HepG2 (cell line): Measurements from ENCODE around the gene CELA2B. TPM values are rescaled to one million over a fixed set of nuclear protein-coding genes. Genes with fewer than 3 reads are reported as not detected.

Source experiments
- ATAC-seq: fragments of 200-7000 bp; cut with Tn5 transposase; 3 replicates; pipeline ENCODE4 v1.9.1; 2020; ENCODE audit warnings: mild to moderate bottlenecking, moderate library complexity
- BruUV-seq: library from RNA; stranded (reverse); fragments of 400-500 nt; replicated peaks from 2 replicates; lab custom pipeline; 2021; lab: Mats Ljungman, UMichigan
- CTCF ChIA-PET: fragments of 300-600 bp; formaldehyde crosslinking; extraction: SDS; loops from one replicate; lab custom pipeline; 2021; ENCODE audit warnings: low total read pairs, inconsistent platforms, low intra/inter-chr PET ratio; lab: Yijun Ruan, JAX
- POLR2A ChIA-PET: fragments of 350-600 bp; sonication (Branson Sonifier 250); formaldehyde crosslinking; loops from one replicate; lab custom pipeline; 2020; ENCODE audit warnings: antibody characterized with exemption, inconsistent platforms; lab: Yijun Ruan, JAX
- DNase-seq: peaks from one replicate; pipeline ENCODE4 v3.0.0-alpha.2; 2015; ENCODE audit warnings: low spot score
- FAIRE-seq: peaks from 3 replicates; lab custom pipeline; 2011; peaks lifted over from hg19 to GRCh38; lab: Jason Lieb, UNC
- H2AFZ ChIP-seq: one replicate; pipeline ENCODE4 v1.6.1; 2011; ENCODE audit warnings: low read length, inconsistent platforms
- H3K27ac ChIP-seq: fragments of 300-600 bp; 3 replicates; pipeline ENCODE4 v1.8.0; 2011; ENCODE audit warnings: mixed run types, mild to moderate bottlenecking, mixed read lengths, low read length, inconsistent platforms; ENCODE audit not compliant: insufficient read depth; ENCODE audit errors: extremely low read length
- H3K27me3 ChIP-seq, 2 experiments: fragments of 200-600 bp in 1 of 2; 2 replicates in 1 of 2; 3 replicates in 1 of 2; pipeline versions ENCODE4 v1.6.0 to v1.8.0; 2011; ENCODE audit warnings: low read length in 2 of 2, mild to moderate bottlenecking in 2 of 2, moderate library complexity in 2 of 2, inconsistent platforms in 1 of 2; ENCODE audit not compliant: insufficient read depth in 2 of 2, control insufficient read depth in 1 of 2
- H3K36me3 ChIP-seq, 2 experiments: fragments of 200-600 bp in 1 of 2; replicated peaks in 1 of 2; 2 replicates in 1 of 2; 3 replicates in 1 of 2; pipeline versions ENCODE4 v1.5.1 to v1.8.0; 2011; ENCODE audit warnings: low read length in 2 of 2, inconsistent platforms in 1 of 2; ENCODE audit not compliant: insufficient read depth in 2 of 2, control insufficient read depth in 1 of 2
- H3K4me1 ChIP-seq: 2 replicates; pipeline ENCODE4 v1.5.1; 2012; ENCODE audit warnings: low read length, inconsistent platforms; ENCODE audit not compliant: insufficient read depth
- H3K4me2 ChIP-seq: 2 replicates; pipeline ENCODE4 v1.6.0; 2011; ENCODE audit warnings: low read depth, low read length, inconsistent platforms
- H3K4me3 ChIP-seq, 3 experiments: fragments of 200-600 bp in 1 of 3; sonication (generic), shearing (Covaris generic) in 1 of 3; replicated peaks in 1 of 3; 2 replicates each; pipeline ENCODE4 v1.5.1; 2011 to 2016; ENCODE audit warnings: low read length in 3 of 3, inconsistent platforms in 2 of 3, low read depth in 2 of 3, mild to moderate bottlenecking in 2 of 3, control low read depth in 1 of 3, mixed read lengths in 1 of 3; ENCODE audit not compliant: insufficient read depth in 1 of 3
- H3K79me2 ChIP-seq: one replicate; pipeline ENCODE4 v1.6.1; 2011; ENCODE audit warnings: low read length, inconsistent platforms; ENCODE audit not compliant: insufficient read depth
- H3K9ac ChIP-seq: 2 replicates; pipeline ENCODE4 v1.6.0; 2011; ENCODE audit warnings: mild to moderate bottlenecking, low read depth, low read length, inconsistent platforms; ENCODE audit not compliant: insufficient read depth
- H3K9me3 ChIP-seq: 2 replicates; pipeline ENCODE4 v1.5.1; 2012; ENCODE audit warnings: mild to moderate bottlenecking, low read length
- H4K20me1 ChIP-seq: 2 replicates; pipeline ENCODE4 v1.6.0; 2011; ENCODE audit warnings: inconsistent platforms, mild to moderate bottlenecking, low read length, moderate library complexity; ENCODE audit not compliant: insufficient read depth
- AGO2 ChIP-seq: fragments of 200-400 bp; formaldehyde crosslinking; optimal IDR thresholded peaks from 2 replicates; pipeline ENCODE3; 2017; ENCODE audit warnings: mild to moderate bottlenecking, low read depth, low read length, moderate library complexity
- FOSL2 ChIP-seq: sonication (generic); formaldehyde crosslinking; IDR thresholded peaks from 2 replicates; pipeline ENCODE4 v1.4.0; 2020; ENCODE audit warnings: missing genetic modification reagents
- KLF13 ChIP-seq: sonication (generic); formaldehyde crosslinking; IDR thresholded peaks from 2 replicates; pipeline ENCODE4 v1.4.0; 2020; ENCODE audit warnings: mild to moderate bottlenecking, missing genetic modification reagents
- MEF2D ChIP-seq: sonication (generic); formaldehyde crosslinking; IDR thresholded peaks from 2 replicates; pipeline ENCODE4 v1.5.1; 2020; ENCODE audit warnings: mild to moderate bottlenecking, missing genetic modification reagents
- THYN1 ChIP-seq: sonication (generic); formaldehyde crosslinking; IDR thresholded peaks from 2 replicates; pipeline ENCODE4 v1.8.1; 2023; ENCODE audit warnings: low read depth, mild to moderate bottlenecking, moderate library complexity, missing genetic modification reagents, borderline replicate concordance
- WGBS: methylation state at CpG from one replicate; pipeline ENCODE4 v1.1.6; 2017; ENCODE audit warnings: low lambda C conversion rate; 5-methylcytosine and 5-hydroxymethylcytosine counted together
- in situ Hi-C: cut with HindIII; loops from 2 replicates; pipeline ENCODE4 v1.10.0; 2017; ENCODE audit warnings: low pct_unique_long_range_greater_than_20kb; ENCODE audit not compliant: extremely low pct_ligation_motif_present
- intact Hi-C: fragments of 100-400 bp; cut with micrococcal nuclease; formaldehyde crosslinking; loops from one replicate; pipeline ENCODE4 v1.10.0; 2022; ENCODE audit not compliant: unreplicated experiment
- polyA plus RNA-seq, 8 experiments: library from polyadenylated mRNA; depleted of rRNA in 3 of 8; stranded (reverse) in 7 of 8; unstranded in 1 of 8; fragments of >200 nt; fragmentation: Illumina TruSeq in 4 of 8; extraction: Trizol in 4 of 8; gene quantifications; 2 replicates each; pipeline versions ENCODE4 v1.2.1 to v1.2.3, GENCODE V29; 2011 to 2016; ENCODE audit warnings: low read depth in 4 of 8, missing spikeins in 1 of 8, mixed read lengths in 1 of 8; ENCODE audit not compliant: insufficient read depth in 1 of 8
- total RNA-seq, 5 experiments: library from RNA; depleted of rRNA; stranded (reverse); fragments of >200 nt; fragmentation: Illumina TruSeq; extraction: Trizol; gene quantifications; 2 replicates each; pipeline ENCODE4 v1.2.3, GENCODE V29; 2016; ENCODE audit warnings: low read depth in 1 of 5
- TF ChIP-seq, protein P1 (sequence below): IDR thresholded peaks from 2 replicates; pipeline ENCODE4 v1.6.1; 2016; ENCODE audit warnings: mild to moderate bottlenecking
- TF ChIP-seq, protein P2 (sequence below): sonication (generic); formaldehyde crosslinking; IDR thresholded peaks from 2 replicates; pipeline ENCODE4 v1.4.0; 2020; ENCODE audit warnings: missing genetic modification reagents

Gene CELA2B
- total and polyA plus RNA-seq, 2 of the 13 experiments (the other 11 are each of a cell fraction or from before 2014, with no cell fraction given) = not detected

DNA sequence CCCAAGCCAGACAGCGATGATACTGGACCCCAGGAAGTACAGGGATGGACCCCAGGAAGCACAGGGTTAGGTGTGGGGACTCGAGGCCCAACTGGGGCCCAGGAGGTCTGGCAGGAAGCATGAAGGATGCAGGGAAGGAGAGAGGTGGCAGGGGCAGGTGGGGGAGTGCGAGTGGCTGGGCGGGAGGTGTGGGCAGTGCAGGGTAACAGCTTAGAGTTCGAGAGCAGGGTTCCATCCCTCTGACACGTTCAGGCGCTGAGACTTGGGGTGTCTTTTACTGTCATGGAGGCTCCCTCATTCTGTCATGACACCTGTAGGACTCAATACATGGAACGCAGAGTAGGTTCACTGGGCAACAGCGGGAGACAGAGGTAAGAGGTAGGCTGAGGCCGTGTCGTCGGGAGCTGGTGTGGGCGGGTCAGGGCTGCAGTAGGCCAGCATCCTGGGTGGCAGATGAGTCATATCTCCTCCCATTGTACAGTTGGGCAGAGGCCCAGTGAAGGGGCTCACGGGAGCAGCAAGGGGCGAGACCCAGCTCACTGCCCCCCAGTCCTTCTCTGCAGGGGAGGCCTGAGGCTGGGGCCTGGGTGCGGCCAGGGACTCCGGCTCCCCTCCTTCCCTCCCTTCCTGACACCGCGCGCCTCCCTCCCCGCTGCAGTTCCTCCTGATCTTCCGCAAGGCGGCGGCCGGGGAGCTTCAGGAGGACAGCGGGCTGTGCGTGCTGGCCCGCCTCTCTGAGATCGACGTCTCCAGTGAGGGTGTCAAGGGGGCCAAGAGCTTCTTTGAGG lies 49.2 kb upstream of the CELA2B start:
- no peaks in the 10 kb centered on the region for H3K27me3 ChIP-seq
- in situ Hi-C loops = loop anchor here (5.0 kb wide), 1 partner anchor 99 kb away; no protein-coding TSS in a partner anchor
- BruUV-seq = no TSS peak

More for the DNA sequence above, 49.2 kb upstream of the CELA2B start:
- Histone ChIP-seq H4K20me1 (no peaks in the 10 kb centered on the region), H3K27ac (no peak overlapping the region), H3K79me2 (no peaks in the 10 kb centered on the region), H3K9me3 (no peaks in the 10 kb centered on the region), H3K9ac (no peak overlapping the region), H3K4me1 (peaks cover 3% of the 10 kb centered on the region)
- intact Hi-C loops = no loop called here
- ATAC-seq = no peak; the same call in 2 of the 3 replicates
- POLR2A ChIA-PET = no interaction called here
- TF ChIP-seq, protein P1, sequence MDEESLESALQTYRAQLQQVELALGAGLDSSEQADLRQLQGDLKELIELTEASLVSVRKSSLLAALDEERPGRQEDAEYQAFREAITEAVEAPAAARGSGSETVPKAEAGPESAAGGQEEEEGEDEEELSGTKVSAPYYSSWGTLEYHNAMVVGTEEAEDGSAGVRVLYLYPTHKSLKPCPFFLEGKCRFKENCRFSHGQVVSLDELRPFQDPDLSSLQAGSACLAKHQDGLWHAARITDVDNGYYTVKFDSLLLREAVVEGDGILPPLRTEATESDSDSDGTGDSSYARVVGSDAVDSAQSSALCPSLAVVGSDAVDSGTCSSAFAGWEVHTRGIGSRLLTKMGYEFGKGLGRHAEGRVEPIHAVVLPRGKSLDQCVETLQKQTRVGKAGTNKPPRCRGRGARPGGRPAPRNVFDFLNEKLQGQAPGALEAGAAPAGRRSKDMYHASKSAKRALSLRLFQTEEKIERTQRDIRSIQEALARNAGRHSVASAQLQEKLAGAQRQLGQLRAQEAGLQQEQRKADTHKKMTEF (CRISPR knock-in tag) = no peak
- TF ChIP-seq KLF13 (CRISPR knock-in tag) (no peak), MEF2D (CRISPR knock-in tag) (no peak), THYN1 (CRISPR knock-in tag) (no peak), FOSL2 (peak; percentile 42), AGO2 (no peak)
- TF ChIP-seq, protein P2, sequence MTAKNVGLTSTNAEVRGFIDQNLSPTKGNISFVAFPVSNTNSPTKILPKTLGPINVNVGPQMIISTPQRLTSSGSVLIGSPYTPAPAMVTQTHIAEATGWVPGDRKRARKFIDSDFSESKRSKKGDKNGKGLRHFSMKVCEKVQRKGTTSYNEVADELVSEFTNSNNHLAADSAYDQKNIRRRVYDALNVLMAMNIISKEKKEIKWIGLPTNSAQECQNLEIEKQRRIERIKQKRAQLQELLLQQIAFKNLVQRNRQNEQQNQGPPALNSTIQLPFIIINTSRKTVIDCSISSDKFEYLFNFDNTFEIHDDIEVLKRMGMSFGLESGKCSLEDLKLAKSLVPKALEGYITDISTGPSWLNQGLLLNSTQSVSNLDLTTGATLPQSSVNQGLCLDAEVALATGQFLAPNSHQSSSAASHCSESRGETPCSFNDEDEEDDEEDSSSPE (CRISPR knock-in tag) = no peak
- TF ChIP-seq, all 625 proteins: peak for 1
- Histone ChIP-seq H3K4me3 (no peak overlapping the region), H3K4me2 (no peak overlapping the region), H3K36me3 (peaks cover 0 to 2% of the 10 kb centered on the region in 2 experiments; a peak in 2 of 5 replicates), H2AFZ (no peak overlapping the region)
- CTCF ChIA-PET = no interaction called here
- FAIRE-seq (no peak), DNase-seq (no peak)
- 98% methylated on average over 25 of the region's 30 CpGs for WGBS
